ENCODE data around the gene GPBP1.
"Not testable (repeated sequence)": the region's sequence is repeated elsewhere in the genome, so short reads cannot be mapped to it uniquely, and the experiment has no call there.

GPBP1 gene

GRCh38 chr5:57179262-57180200, 5.7 kb downstream of the GPBP1 start:
- Histone ChIP-seq H3K9me3 (ENCODE audit: control insufficient read depth, low read length) (no peaks in the 10 kb centered on the region), H3K9ac (ENCODE audit: low read length) (peak overlapping the region; percentile 13), H3K4me3 (ENCODE audit: low read length) (peak overlapping the region; percentile 97), H3K36me3 (ENCODE audit: control insufficient read depth, insufficient read depth, low read length, severe bottlenecking) (peaks cover 8% of the 10 kb centered on the region), H3K27me3 (replicated peaks; ENCODE audit: control insufficient read depth, insufficient read depth, low read length) (no peaks in the 10 kb centered on the region), H3K4me1 (ENCODE audit: control insufficient read depth, insufficient read depth, low read length) (peaks cover 48% of the 10 kb centered on the region)
- DNase-seq (ENCODE audit: low read depth) = no peak

DNA sequence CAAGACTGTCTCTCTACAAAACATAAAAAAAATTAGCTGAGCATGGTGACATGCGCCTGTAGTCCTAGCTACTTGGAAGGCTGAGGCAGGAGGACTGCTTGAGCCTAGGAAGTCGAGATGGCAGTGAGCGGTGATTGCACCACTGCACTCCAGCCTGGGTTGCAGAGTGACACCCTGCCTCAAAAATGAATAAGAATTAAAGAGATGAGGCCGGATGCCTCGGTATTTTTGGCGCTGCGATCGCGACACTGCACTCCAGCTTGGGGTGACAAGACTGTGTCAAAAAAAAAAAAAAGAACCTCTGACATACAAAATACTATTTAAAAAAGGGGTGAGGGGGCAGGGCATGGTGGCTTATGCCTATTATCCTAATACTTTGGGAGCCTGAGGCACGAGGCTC, 7.3 kb downstream of the GPBP1 start:
- peaks cover 9% of the 10 kb centered on the region for H3K36me3 ChIP-seq (ENCODE audit: control insufficient read depth, insufficient read depth, low read length, severe bottlenecking)
- no peak overlapping the region for H3K9ac ChIP-seq (ENCODE audit: low read length)

GRCh38 chr5:57184322-57184721, 10.5 kb downstream of the GPBP1 start:
- Histone ChIP-seq H3K4me1 (ENCODE audit: control insufficient read depth, insufficient read depth, low read length) (peaks cover 48% of the 10 kb centered on the region), H3K4me3 (ENCODE audit: low read length) (no peak overlapping the region), H3K27me3 (replicated peaks; ENCODE audit: control insufficient read depth, insufficient read depth, low read length) (no peaks in the 10 kb centered on the region), H3K36me3 (ENCODE audit: control insufficient read depth, insufficient read depth, low read length, severe bottlenecking) (peaks cover 9% of the 10 kb centered on the region), H3K9ac (ENCODE audit: low read length) (no peak overlapping the region), H3K9me3 (ENCODE audit: control insufficient read depth, low read length) (no peaks in the 10 kb centered on the region)
- DNase-seq (ENCODE audit: low read depth) = no peak

More for the DNA sequence above, 7.3 kb downstream of the GPBP1 start:
- H3K4me1 ChIP-seq (ENCODE audit: control insufficient read depth, insufficient read depth, low read length) = peaks cover 51% of the 10 kb centered on the region
- no peaks in the 10 kb centered on the region for H3K9me3 ChIP-seq (ENCODE audit: control insufficient read depth, low read length)
- DNase-seq (ENCODE audit: low read depth) = no peak
- no peak overlapping the region for H3K4me3 ChIP-seq (ENCODE audit: low read length)
- no peaks in the 10 kb centered on the region for H3K27me3 ChIP-seq (replicated peaks; ENCODE audit: control insufficient read depth, insufficient read depth, low read length)

- no peak for DNase-seq (ENCODE audit: low read depth)
- Histone ChIP-seq H3K4me1 (ENCODE audit: control insufficient read depth, insufficient read depth, low read length) (peaks cover 42% of the 10 kb centered on the region), H3K9me3 (ENCODE audit: control insufficient read depth, low read length) (no peaks in the 10 kb centered on the region), H3K36me3 (ENCODE audit: control insufficient read depth, insufficient read depth, low read length, severe bottlenecking) (peaks cover 9% of the 10 kb centered on the region), H3K27me3 (replicated peaks; ENCODE audit: control insufficient read depth, insufficient read depth, low read length) (no peaks in the 10 kb centered on the region), H3K9ac (ENCODE audit: low read length) (peak overlapping the region; percentile 29), H3K4me3 (ENCODE audit: low read length) (peak overlapping the region; percentile 5)
Measured at GRCh38 chr5:57185313-57185712, 11.5 kb downstream of the GPBP1 start.

GRCh38 chr5:57186194-57186593, 12.3 kb downstream of the GPBP1 start:
- H3K27me3 ChIP-seq (replicated peaks; ENCODE audit: control insufficient read depth, insufficient read depth, low read length) = no peaks in the 10 kb centered on the region
- peaks cover 9% of the 10 kb centered on the region for H3K36me3 ChIP-seq (ENCODE audit: control insufficient read depth, insufficient read depth, low read length, severe bottlenecking)
- no peaks in the 10 kb centered on the region for H3K9me3 ChIP-seq (ENCODE audit: control insufficient read depth, low read length)
- H3K4me1 ChIP-seq (ENCODE audit: control insufficient read depth, insufficient read depth, low read length) = peaks cover 37% of the 10 kb centered on the region
- H3K9ac ChIP-seq (ENCODE audit: low read length) = no peak overlapping the region
- DNase-seq (ENCODE audit: low read depth) = no peak
- peak overlapping the region; percentile 33 for H3K4me3 ChIP-seq (ENCODE audit: low read length)

GRCh38 chr5:57187977-57188376, 14.1 kb downstream of the GPBP1 start:
- H3K4me1 ChIP-seq (ENCODE audit: control insufficient read depth, insufficient read depth, low read length) = peaks cover 35% of the 10 kb centered on the region
- not testable (repeated sequence) for H3K27me3 ChIP-seq (replicated peaks; ENCODE audit: control insufficient read depth, insufficient read depth, low read length); H3K36me3 ChIP-seq (ENCODE audit: control insufficient read depth, insufficient read depth, low read length, severe bottlenecking); H3K4me3 ChIP-seq (ENCODE audit: low read length); H3K9me3 ChIP-seq (ENCODE audit: control insufficient read depth, low read length); DNase-seq (ENCODE audit: low read depth); H3K9ac ChIP-seq (ENCODE audit: low read length)

- Histone ChIP-seq H3K9ac (ENCODE audit: low read length) (no peak overlapping the region), H3K4me3 (ENCODE audit: low read length) (no peak overlapping the region), H3K4me1 (ENCODE audit: control insufficient read depth, insufficient read depth, low read length) (peaks cover 35% of the 10 kb centered on the region), H3K27me3 (replicated peaks; ENCODE audit: control insufficient read depth, insufficient read depth, low read length) (no peaks in the 10 kb centered on the region), H3K9me3 (ENCODE audit: control insufficient read depth, low read length) (no peaks in the 10 kb centered on the region), H3K36me3 (ENCODE audit: control insufficient read depth, insufficient read depth, low read length, severe bottlenecking) (peaks cover 3% of the 10 kb centered on the region)
- DNase-seq (ENCODE audit: low read depth) = no peak
Measured at GRCh38 chr5:57189515-57189914, 15.7 kb downstream of the GPBP1 start.

DNA sequence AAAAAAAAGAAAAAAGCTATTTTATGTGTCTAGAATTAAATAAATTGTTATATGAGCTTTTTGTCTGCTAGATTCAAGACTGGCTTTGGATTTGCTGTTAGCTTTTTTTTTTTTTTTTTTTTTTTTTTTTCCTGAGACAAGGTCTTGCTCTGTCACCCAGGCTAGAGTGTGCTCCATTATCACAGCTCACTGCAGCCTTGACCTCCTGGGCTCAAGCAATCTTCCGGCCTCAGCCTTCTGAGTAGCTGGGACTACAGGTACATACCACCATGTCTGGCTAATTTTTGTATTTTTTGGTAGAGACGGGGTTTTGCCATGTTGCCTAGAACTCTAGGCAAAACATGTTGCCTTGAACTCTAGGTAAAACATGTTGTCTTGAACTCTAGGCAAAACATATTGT, 16.7 kb downstream of the GPBP1 start:
- Histone ChIP-seq H3K9me3 (ENCODE audit: control insufficient read depth, low read length) (no peaks in the 10 kb centered on the region), H3K27me3 (replicated peaks; ENCODE audit: control insufficient read depth, insufficient read depth, low read length) (no peaks in the 10 kb centered on the region), H3K4me3 (ENCODE audit: low read length) (no peak overlapping the region), H3K4me1 (ENCODE audit: control insufficient read depth, insufficient read depth, low read length) (peaks cover 28% of the 10 kb centered on the region), H3K36me3 (ENCODE audit: control insufficient read depth, insufficient read depth, low read length, severe bottlenecking) (peaks cover 11% of the 10 kb centered on the region), H3K9ac (ENCODE audit: low read length) (no peak overlapping the region)
- no peak for DNase-seq (ENCODE audit: low read depth)

- H3K9me3 ChIP-seq (ENCODE audit: control insufficient read depth, low read length) = no peaks in the 10 kb centered on the region
- DNase-seq (ENCODE audit: low read depth) = no peak
- H3K36me3 ChIP-seq (ENCODE audit: control insufficient read depth, insufficient read depth, low read length, severe bottlenecking) = peaks cover 11% of the 10 kb centered on the region
- H3K9ac ChIP-seq (ENCODE audit: low read length) = no peak overlapping the region
- peaks cover 22% of the 10 kb centered on the region for H3K4me1 ChIP-seq (ENCODE audit: control insufficient read depth, insufficient read depth, low read length)
- H3K27me3 ChIP-seq (replicated peaks; ENCODE audit: control insufficient read depth, insufficient read depth, low read length) = no peaks in the 10 kb centered on the region
- no peak overlapping the region for H3K4me3 ChIP-seq (ENCODE audit: low read length)
Measured at GRCh38 chr5:57191163-57191562, 17.3 kb downstream of the GPBP1 start.

DNA sequence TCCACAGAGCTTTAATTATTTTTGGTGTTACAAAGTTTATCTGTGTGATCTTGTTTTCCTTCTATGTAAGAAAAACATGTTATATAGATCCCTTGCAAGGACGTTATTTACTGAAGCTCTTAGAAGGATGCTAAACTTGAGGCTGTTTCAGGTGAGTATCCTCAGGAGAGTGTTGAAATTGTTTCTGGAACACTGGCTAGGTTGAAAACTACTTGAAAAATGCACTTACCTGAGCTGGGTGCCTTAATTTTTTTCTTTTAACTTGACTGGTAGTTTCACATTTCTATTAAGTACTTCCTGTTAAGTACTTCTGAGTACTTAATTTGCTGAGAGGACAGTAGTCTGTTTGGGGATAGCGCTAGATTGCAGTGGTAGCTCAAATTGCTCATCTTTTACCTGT, 18.1 kb downstream of the GPBP1 start:
- Histone ChIP-seq H3K27me3 (replicated peaks; ENCODE audit: control insufficient read depth, insufficient read depth, low read length) (no peaks in the 10 kb centered on the region), H3K9me3 (ENCODE audit: control insufficient read depth, low read length) (no peaks in the 10 kb centered on the region), H3K4me1 (ENCODE audit: control insufficient read depth, insufficient read depth, low read length) (peaks cover 14% of the 10 kb centered on the region), H3K4me3 (ENCODE audit: low read length) (no peak overlapping the region), H3K9ac (ENCODE audit: low read length) (no peak overlapping the region), H3K36me3 (ENCODE audit: control insufficient read depth, insufficient read depth, low read length, severe bottlenecking) (peaks cover 11% of the 10 kb centered on the region)
- DNase-seq (ENCODE audit: low read depth) = no peak

DNA sequence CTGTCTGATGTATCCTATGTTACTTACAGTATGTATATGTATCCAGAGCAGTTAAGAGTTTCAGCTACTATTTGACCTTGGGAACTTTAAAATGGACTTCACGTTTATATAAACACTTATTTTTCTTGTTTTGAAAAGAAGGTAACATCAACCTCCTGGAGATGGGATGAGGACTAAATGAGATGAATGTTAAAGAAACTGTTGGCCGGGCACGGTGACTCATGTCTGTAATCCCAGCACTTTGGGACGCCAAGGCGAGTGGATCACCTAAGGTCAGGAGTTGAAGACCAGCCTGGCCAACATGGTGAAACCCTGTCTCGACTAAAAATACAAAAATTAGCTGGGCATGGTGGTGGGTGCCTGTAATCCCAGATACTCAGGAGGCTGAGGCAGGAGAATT, 19.0 kb downstream of the GPBP1 start:
- H3K9me3 ChIP-seq (ENCODE audit: control insufficient read depth, low read length); H3K4me1 ChIP-seq (ENCODE audit: control insufficient read depth, insufficient read depth, low read length); H3K9ac ChIP-seq (ENCODE audit: low read length); DNase-seq (ENCODE audit: low read depth); H3K4me3 ChIP-seq (ENCODE audit: low read length); H3K27me3 ChIP-seq (replicated peaks; ENCODE audit: control insufficient read depth, insufficient read depth, low read length): not testable (repeated sequence)
- H3K36me3 ChIP-seq (ENCODE audit: control insufficient read depth, insufficient read depth, low read length, severe bottlenecking) = peaks cover 11% of the 10 kb centered on the region
